Measurements from ENCODE around the gene DISP3.

The DISP3 gene

DNA sequence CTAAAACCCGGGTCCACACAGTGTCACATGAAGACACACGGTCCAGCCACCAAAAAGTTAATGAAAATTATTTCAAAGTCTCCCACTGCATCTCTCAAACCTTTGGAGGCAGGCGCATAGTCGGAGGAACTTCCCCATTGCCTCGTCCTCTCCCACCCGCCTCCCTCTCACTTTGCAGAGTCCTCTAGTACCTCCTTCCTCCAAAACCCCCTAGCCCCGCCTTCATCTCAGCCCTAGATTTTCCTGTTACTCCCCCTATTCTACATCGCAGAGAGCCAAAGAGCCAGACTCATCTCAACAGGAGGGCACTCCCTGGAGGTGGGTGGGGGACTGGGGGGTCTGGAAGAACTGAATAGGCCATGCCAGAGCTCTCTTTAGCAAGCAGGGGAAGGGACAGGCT, 79.3 kb downstream of the DISP3 start:
- peaks cover 4% of the 10 kb centered on the region for H3K27me3 ChIP-seq (replicated peaks)
- no peaks in the 10 kb centered on the region for H3K36me3 ChIP-seq (replicated peaks)
- TF ChIP-seq, protein P1, sequence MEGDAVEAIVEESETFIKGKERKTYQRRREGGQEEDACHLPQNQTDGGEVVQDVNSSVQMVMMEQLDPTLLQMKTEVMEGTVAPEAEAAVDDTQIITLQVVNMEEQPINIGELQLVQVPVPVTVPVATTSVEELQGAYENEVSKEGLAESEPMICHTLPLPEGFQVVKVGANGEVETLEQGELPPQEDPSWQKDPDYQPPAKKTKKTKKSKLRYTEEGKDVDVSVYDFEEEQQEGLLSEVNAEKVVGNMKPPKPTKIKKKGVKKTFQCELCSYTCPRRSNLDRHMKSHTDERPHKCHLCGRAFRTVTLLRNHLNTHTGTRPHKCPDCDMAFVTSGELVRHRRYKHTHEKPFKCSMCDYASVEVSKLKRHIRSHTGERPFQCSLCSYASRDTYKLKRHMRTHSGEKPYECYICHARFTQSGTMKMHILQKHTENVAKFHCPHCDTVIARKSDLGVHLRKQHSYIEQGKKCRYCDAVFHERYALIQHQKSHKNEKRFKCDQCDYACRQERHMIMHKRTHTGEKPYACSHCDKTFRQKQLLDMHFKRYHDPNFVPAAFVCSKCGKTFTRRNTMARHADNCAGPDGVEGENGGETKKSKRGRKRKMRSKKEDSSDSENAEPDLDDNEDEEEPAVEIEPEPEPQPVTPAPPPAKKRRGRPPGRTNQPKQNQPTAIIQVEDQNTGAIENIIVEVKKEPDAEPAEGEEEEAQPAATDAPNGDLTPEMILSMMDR (IDR thresholded peaks at IDR 0.05; ENCODE audit: low read depth, low read length, missing control alignments), result no peak
- no peak for DNase-seq
- in situ Hi-C loops (cut with HindIII; ENCODE audit: low pct_ligation_motif_present, low sequenced_read_pairs), result no loop called here
- no peak overlapping the region for H3K27ac ChIP-seq
- H3K4me3 ChIP-seq (ENCODE audit: low read depth, low read length), result no peak overlapping the region

DNA sequence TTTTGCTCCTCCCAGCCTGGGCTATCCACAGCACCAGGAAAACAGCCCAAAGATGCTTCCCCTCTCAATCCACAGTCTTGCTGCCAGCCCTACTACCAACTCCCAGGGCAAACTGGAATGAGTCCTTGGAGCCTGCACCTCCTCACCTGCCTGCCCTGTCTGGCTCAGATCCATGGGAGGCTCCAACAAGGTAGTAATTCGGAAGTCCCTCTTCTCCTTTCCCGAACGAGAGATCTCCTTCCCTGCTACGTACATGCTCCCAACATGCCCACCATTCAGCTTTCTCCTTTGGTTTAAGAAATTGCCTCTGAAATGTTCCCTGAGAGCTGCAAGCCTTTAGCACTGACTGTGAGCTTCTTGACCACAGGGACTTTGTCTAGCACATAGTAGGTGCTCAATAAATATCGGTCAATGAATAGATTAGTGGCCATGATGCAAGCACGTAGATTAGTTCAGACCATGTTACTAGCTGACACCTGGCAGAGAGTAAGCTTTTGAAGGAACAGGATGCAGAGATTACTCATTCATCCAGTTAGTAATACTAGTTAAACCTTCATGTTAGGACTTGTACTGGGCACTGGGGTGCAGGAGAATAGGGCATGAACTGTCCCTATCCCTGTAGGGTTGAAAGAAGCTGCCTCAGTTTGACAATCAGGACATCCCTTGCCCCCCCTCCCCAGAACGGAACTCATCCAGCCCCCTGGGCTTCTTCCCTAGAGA, 80.1 kb downstream of the DISP3 start:
- TF ChIP-seq, protein P1 (IDR thresholded peaks at IDR 0.05; ENCODE audit: low read depth, low read length, missing control alignments), result no peak
- Histone ChIP-seq H3K36me3 (replicated peaks) (no peaks in the 10 kb centered on the region), H3K27me3 (replicated peaks) (peaks cover 4% of the 10 kb centered on the region), H3K27ac (no peak overlapping the region), H3K4me3 (ENCODE audit: low read depth, low read length) (no peak overlapping the region)
- DNase-seq, result no peak
- in situ Hi-C loops (cut with HindIII; ENCODE audit: low pct_ligation_motif_present, low sequenced_read_pairs), result no loop called here

DNA sequence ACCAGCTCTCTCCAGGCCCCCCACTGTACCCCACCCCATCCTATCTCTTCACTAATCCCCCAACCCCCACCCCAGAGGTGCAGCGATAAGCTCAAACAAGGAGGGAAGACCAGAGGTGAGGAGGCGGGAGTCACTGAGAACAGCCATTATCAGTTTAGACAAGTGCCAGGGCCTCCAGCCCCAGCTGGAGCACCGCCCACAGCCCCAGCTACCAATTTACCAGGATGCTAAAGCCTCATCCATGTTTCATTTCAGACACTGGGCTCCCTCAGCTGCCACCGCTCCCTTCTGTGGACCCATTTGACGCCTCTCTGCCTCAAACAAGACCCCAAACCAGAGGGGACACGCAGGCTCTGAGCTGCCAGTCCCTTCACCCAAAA, 80.6 kb downstream of the DISP3 start:
- Histone ChIP-seq H3K4me3 (ENCODE audit: low read depth, low read length) (no peak overlapping the region), H3K27me3 (replicated peaks) (peaks cover 4% of the 10 kb centered on the region)

DNA sequence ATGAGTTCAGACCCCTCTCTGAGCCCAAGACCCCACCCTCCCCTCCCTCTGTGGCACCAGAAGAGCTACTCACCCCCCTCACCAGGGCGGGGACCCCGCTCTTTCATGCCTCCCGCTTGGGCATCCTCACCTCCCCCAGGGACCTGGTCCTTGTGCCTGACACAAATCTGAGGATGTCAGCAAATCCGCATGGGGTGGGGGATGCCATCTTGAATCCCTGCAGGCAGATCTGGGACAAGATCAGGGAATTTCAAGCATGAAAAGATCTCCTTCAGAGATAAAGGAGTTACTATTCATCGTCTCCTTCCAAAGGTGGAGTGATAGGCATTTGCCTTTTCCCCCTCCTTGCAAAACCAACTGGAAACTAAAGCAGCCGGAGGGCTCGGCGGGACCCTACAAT, 81.1 kb downstream of the DISP3 start:
- Histone ChIP-seq H3K27me3 (replicated peaks) (peaks cover 4% of the 10 kb centered on the region), H3K36me3 (replicated peaks) (no peaks in the 10 kb centered on the region), H3K4me3 (ENCODE audit: low read depth, low read length) (no peak overlapping the region), H3K27ac (no peak overlapping the region)
- TF ChIP-seq, protein P1 (IDR thresholded peaks at IDR 0.05; ENCODE audit: low read depth, low read length, missing control alignments), result no peak
- in situ Hi-C loops (cut with HindIII; ENCODE audit: low pct_ligation_motif_present, low sequenced_read_pairs), result no loop called here
- no peak for DNase-seq

More for the DNA sequence above, 80.6 kb downstream of the DISP3 start:
- TF ChIP-seq, protein P1 (IDR thresholded peaks at IDR 0.05; ENCODE audit: low read depth, low read length, missing control alignments), result no peak
- in situ Hi-C loops (cut with HindIII; ENCODE audit: low pct_ligation_motif_present, low sequenced_read_pairs), result no loop called here
- Histone ChIP-seq H3K36me3 (replicated peaks) (no peaks in the 10 kb centered on the region), H3K27ac (no peak overlapping the region)
- no peak for DNase-seq

DNA sequence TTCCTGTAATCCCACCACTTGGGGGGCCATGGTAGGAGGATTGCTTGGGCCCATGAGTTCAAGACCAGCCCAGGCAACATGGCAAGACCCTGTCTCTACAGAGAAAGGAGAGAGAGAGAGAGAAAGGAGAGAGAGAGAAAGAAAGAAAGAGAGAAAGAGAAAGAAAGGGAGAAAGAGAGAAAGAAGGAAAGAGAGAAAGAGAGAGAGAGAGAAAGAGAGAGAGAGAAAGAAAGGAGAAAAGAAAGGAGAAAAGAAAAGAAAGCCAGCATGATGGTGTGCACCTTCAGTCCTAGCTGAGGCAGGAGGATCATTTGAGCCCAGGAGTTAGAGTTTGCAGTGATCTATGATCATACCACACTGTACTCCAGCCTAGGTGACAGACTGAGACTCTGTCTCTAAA, 82.8 kb downstream of the DISP3 start:
- Histone ChIP-seq H3K27ac (no peak overlapping the region), H3K36me3 (replicated peaks) (no peaks in the 10 kb centered on the region), H3K4me3 (ENCODE audit: low read depth, low read length) (no peak overlapping the region), H3K27me3 (replicated peaks) (peaks cover 4% of the 10 kb centered on the region)
- no peak for DNase-seq
- TF ChIP-seq, protein P1 (IDR thresholded peaks at IDR 0.05; ENCODE audit: low read depth, low read length, missing control alignments), result no peak
- in situ Hi-C loops (cut with HindIII; ENCODE audit: low pct_ligation_motif_present, low sequenced_read_pairs), result no loop called here

DNA sequence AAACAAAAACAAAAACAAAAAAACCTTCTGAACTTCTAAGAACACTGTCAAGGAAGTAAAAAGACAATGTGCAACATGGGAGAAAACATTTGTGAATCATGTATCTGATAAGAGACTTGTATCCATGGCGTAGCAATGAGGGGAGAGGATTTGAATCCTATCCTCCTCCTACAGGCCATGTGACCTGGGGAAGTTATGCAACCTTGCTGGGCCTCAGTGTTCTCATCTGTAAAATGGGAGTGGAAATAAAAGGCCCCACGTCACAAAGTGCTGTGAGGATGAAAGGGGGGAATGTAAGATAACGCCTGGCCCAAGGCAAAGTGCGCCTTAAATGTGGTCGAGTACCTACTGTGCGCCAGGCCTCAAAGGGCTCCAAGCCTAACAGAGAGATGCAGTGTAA, 83.7 kb downstream of the DISP3 start:
- peaks cover 4% of the 10 kb centered on the region for H3K27me3 ChIP-seq (replicated peaks)
- TF ChIP-seq, protein P1 (IDR thresholded peaks at IDR 0.05; ENCODE audit: low read depth, low read length, missing control alignments), result no peak
- H3K36me3 ChIP-seq (replicated peaks), result no peaks in the 10 kb centered on the region
- in situ Hi-C loops (cut with HindIII; ENCODE audit: low pct_ligation_motif_present, low sequenced_read_pairs), result no loop called here
- DNase-seq, result no peak
- H3K27ac ChIP-seq, result no peak overlapping the region
- no peak overlapping the region for H3K4me3 ChIP-seq (ENCODE audit: low read depth, low read length)

Data from brain microvascular endothelial cell (primary cell).